Activated CD4-positive, alpha-beta T cell treated with anti-CD3 and anti-CD28 coated beads for 48 hours (primary cell): ENCODE measurements around the gene RNU7-1.

Source experiments
- DNase-seq: peaks from one replicate; pipeline ENCODE4 v3.0.0-alpha.2; 2020

RNU7-1 gene

DNA sequence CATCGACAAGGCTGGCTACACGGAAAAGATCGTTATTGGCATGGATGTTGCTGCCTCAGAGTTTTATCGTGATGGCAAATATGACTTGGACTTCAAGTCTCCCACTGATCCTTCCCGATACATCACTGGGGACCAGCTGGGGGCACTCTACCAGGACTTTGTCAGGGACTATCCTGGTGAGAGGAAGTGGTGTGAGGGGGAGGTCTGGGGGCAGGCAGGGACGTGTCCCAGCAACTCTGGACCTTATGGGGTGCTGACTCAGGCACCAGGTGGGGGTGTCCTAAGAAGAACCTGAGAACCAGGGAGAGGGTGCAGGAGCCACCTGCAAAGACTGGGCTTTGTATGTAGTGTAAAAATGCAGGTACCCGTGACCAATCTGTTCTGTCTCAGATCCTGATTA lies 24.0 kb upstream of the RNU7-1 start:
- no peak for DNase-seq

DNA sequence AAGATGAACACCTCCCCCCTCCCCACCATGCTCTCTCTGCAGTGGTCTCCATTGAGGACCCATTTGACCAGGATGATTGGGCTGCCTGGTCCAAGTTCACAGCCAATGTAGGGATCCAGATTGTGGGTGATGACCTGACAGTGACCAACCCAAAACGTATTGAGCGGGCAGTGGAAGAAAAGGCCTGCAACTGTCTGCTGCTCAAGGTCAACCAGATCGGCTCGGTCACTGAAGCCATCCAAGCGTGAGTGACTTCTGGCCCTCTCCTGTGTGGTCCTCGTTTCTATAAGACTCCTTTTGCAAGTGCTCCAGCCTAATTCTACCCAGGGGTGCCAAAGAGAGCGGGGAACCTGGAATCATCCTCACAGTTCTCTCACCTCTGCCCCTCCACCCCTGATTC lies 22.1 kb upstream of the RNU7-1 start:
- DNase-seq, result no peak

GRCh38 chr12:6921996-6922946 lies 21.3 kb upstream of the RNU7-1 start:
- no peak for DNase-seq

DNA sequence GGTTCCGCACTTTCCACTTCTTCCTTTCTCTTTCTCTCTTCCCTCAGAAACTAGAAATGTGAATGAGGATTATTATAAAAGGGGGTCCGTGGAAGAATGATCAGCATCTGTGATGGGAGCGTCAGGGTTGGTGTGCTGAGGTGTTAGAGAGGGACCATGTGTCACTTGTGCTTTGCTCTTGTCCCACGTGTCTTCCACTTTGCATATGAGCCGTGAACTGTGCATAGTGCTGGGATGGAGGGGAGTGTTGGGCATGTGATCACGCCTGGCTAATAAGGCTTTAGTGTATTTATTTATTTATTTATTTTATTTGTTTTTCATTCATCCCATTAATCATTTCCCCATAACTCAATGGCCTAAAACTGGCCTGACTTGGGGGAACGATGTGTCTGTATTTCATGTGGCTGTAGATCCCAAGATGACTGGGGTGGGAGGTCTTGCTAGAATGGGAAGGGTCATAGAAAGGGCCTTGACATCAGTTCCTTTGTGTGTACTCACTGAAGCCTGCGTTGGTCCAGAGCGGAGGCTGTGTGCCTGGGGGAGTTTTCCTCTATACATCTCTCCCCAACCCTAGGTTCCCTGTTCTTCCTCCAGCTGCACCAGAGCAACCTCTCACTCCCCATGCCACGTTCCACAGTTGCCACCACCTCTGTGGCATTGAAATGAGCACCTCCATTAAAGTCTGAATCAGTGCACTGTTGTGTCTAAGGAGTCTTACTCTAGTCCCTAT lies 20.4 kb upstream of the RNU7-1 start:
- no peak for DNase-seq

- DNase-seq, result no peak
These were observed 19.8 kb upstream of the RNU7-1 start for GRCh38 chr12:6923851-6924250.

- no peak for DNase-seq
These were observed 18.4 kb upstream of the RNU7-1 start for GRCh38 chr12:6925239-6925539.

DNA sequence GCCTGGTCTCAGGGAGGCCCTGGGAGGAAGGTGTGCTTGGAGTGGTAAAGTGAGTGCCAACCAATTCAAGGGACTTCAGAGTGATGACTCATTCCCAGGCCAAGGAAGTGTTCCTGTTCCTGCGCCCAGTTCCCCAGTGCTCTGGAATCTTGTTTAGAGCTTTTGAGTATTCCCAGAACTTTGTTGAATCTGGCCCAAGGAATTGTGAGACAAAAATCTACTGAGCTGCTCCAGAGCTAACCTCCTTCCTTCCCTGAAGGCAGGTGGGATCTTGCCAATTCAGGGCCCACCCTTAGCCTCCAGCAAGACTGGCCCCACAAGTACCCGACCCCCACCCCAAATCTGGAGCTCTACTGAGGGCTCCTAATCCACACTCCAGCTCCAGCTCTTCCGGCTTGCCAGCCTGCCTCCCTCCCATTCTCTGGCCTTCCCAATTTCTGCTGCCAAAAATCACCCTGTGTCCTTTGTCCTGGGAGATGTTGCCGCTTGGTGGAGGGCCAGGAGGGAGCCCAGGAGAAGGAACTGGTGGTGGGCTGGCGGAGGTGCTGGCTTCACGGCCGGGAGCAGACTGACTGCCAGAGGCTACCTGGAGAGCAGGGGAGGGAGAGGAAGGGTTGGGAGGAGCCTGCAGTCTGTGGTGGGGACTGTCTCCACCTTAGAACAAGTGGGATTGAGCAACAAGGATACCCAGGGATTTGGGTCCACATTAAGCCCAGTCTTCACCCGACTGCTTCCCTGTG lies 17.9 kb upstream of the RNU7-1 start:
- DNase-seq, result no peak

- DNase-seq, result peak; percentile 56
These were observed 16.1 kb upstream of the RNU7-1 start, which contains the start of gene ATN1 for GRCh38 chr12:6927379-6928021. TSS of gene ATN1 (plus strand) at chr12:6927959. CDS start at chr12:6934002, 6,043 bp downstream.

GRCh38 chr12:6928022-6928702 lies 15.5 kb upstream of the RNU7-1 start:
- DNase-seq, result no peak

DNA sequence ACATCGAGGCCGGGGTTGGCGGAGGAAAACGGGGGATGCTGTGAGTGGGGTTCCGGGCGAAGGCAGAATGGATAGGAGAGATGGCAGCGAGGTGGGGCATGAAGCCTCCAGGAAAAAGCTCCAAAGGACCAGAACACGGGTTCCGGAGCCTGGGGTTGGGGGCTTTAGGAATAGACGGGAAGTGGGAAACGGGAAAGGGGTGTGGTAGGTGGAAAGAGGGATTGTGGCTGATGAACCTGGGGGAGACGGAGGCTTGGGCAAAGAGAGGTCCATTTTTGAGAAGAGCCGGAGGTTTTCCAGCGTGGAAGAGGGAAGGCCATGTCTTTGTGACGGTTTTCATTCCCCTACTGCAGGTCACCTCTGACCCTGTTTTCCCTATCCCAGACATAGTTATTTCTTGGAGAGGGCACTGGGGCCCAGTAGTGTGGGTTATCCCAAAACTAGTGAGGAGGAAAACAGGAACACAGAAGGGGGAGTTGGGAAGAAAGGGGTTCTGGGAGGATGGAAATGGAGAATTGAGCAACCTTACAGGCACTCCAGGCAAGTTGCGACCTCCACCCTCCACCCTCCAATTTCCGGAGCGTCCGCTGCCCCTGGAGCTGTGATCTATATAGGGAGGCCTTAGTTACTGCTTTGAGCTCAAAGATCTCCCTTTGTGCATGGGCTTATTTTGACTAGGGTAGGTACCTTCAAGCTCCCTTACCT lies 14.8 kb upstream of the RNU7-1 start:
- no peak for DNase-seq

DNA sequence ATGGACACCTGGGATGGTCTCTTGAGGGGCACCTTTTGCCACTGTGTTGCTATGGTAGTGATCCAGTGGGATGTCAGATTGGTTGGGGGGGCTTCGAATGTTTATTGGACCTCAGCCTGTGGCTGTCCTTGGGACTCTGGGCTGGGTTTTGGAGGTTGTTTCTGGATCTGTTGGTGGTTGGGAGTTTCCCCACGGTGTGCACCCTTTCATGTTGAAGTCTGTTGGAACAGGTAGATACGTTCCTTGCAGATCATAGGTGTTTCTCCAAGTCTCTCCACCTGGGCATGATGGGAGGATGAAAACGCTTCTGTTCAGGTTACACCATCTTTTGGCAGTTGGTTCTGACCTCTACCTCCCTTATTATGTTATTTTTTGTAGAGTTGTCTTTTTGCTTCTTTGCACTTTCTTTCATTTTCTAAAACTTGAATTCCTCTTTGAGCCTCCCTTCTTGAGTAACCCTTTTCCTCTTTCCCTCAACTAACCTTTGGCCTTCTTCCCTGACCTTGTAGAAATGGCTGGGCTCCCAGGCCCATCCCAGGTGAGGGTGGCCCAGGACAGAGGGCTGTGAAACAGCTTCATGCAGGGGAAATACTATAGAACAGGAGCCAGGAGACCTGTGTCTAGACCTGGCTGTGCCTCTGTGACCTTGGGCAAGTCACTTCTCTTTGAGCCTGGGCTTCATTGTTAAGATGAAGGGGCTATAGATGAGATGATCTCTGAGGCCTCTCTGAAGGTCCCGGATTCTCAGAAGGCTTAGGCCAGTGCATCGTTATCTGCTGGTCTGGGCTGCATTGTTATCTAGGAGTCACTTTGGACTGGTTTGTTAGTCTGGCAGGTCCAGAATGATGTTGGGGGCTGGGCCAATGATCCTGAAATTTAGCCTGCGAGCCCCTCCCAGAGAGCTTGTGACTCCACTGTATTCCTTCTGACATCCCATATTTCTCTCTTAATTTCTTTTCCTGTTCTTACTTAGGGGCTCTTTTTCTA lies 13.9 kb upstream of the RNU7-1 start:
- no peak for DNase-seq

DNA sequence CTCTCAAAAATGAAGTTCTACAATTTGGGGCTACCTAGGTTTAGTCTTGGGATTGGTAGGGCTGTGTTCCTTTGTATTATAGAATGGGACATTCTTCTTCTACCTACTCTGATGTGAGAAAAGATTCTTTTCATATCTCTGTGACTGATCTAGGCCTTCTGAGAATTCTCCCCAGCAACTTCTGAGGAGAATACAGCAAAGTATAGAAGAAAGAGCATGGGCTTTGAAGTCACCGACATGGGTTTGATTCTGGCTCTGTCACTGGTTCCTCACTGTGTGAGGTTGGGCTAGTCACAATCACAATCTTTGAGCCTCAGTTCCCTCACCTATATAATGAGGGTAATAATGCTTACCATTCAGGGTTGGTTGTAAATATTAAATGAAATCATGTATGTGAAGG lies 10.8 kb upstream of the RNU7-1 start:
- DNase-seq, result no peak

- no peak for DNase-seq
These were observed 9.5 kb upstream of the RNU7-1 start for GRCh38 chr12:6934110-6934509.

- DNase-seq, result no peak
These were observed 8.0 kb upstream of the RNU7-1 start for GRCh38 chr12:6935371-6936193.

DNA sequence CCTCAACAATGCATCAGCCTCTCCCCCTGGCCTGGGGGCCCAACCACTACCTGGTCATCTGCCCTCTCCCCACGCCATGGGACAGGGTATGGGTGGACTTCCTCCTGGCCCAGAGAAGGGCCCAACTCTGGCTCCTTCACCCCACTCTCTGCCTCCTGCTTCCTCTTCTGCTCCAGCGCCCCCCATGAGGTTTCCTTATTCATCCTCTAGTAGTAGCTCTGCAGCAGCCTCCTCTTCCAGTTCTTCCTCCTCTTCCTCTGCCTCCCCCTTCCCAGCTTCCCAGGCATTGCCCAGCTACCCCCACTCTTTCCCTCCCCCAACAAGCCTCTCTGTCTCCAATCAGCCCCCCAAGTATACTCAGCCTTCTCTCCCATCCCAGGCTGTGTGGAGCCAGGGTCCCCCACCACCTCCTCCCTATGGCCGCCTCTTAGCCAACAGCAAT lies 7.4 kb upstream of the RNU7-1 start:
- no peak for DNase-seq

DNA sequence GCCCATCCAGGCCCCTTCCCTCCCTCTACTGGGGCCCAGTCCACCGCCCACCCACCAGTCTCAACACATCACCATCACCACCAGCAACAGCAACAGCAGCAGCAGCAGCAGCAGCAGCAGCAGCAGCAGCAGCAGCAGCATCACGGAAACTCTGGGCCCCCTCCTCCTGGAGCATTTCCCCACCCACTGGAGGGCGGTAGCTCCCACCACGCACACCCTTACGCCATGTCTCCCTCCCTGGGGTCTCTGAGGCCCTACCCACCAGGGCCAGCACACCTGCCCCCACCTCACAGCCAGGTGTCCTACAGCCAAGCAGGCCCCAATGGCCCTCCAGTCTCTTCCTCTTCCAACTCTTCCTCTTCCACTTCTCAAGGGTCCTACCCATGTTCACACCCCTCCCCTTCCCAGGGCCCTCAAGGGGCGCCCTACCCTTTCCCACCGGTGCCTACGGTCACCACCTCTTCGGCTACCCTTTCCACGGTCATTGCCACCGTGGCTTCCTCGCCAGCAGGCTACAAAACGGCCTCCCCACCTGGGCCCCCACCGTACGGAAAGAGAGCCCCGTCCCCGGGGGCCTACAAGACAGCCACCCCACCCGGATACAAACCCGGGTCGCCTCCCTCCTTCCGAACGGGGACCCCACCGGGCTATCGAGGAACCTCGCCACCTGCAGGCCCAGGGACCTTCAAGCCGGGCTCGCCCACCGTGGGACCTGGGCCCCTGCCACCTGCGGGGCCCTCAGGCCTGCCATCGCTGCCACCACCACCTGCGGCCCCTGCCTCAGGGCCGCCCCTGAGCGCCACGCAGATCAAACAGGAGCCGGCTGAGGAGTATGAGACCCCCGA lies 6.8 kb upstream of the RNU7-1 start:
- peak; percentile 76 for DNase-seq

GRCh38 chr12:6937481-6938352 lies 5.9 kb upstream of the RNU7-1 start:
- peak; percentile 95 for DNase-seq
